A673 (cell line): ENCODE results near the gene SPDYE5. TPM values are rescaled to one million over a fixed set of nuclear protein-coding genes. Genes with fewer than 3 reads are reported as not detected.
"Not testable (repeated sequence)": the region's sequence is repeated elsewhere in the genome, so short reads cannot be mapped to it uniquely, and the experiment has no call there.

ENCODE experiments used
- BruUV-seq: library from RNA; stranded (reverse); fragments of 400-500 nt; replicated peaks from 2 replicates; lab custom pipeline; 2021; lab: Mats Ljungman, UMichigan
- CTCF ChIA-PET: fragments of 300-600 bp; sonication (Branson Sonifier 250); formaldehyde crosslinking; loops from one replicate; lab custom pipeline; 2022; ENCODE audit warnings: antibody characterized with exemption; lab: Charles Lee
- POLR2A ChIA-PET: fragments of 300-600 bp; sonication (Branson Sonifier 250); formaldehyde crosslinking; loops from one replicate; lab custom pipeline; 2022; ENCODE audit warnings: antibody characterized with exemption; ENCODE audit not compliant: low non-redundant PET; lab: Charles Lee
- DNase-seq: peaks from one replicate; pipeline ENCODE4 v3.0.0-alpha.2; 2015; ENCODE audit warnings: low spot score
- H3K27ac ChIP-seq: fragments of 200-600 bp; sonication (generic); 2 replicates; pipeline ENCODE4 v1.5.1; 2016; ENCODE audit warnings: mixed run types, low read depth, mild to moderate bottlenecking, mixed read lengths, antibody characterized with exemption, low read length; ENCODE audit not compliant: poor library complexity, severe bottlenecking
- H3K27me3 ChIP-seq: fragments of 200-600 bp; sonication (generic); replicated peaks from 2 replicates; pipeline ENCODE4 v1.6.1; 2017; ENCODE audit warnings: mixed run types, low read depth, mild to moderate bottlenecking, mixed read lengths, antibody characterized with exemption, low read length; ENCODE audit not compliant: insufficient read depth, poor library complexity
- H3K36me3 ChIP-seq: fragments of 200-600 bp; sonication (generic); 2 replicates; pipeline ENCODE4 v1.6.1; 2016; ENCODE audit warnings: mixed run types, mild to moderate bottlenecking, mixed read lengths, antibody characterized with exemption, low read length; ENCODE audit not compliant: insufficient read depth, poor library complexity, severe bottlenecking
- H3K4me1 ChIP-seq: fragments of 200-600 bp; sonication (generic); 2 replicates; pipeline ENCODE4 v1.6.1; 2017; ENCODE audit warnings: mixed run types, mild to moderate bottlenecking, mixed read lengths, antibody characterized with exemption, low read length; ENCODE audit not compliant: insufficient read depth, poor library complexity, severe bottlenecking
- H3K4me3 ChIP-seq: fragments of 200-600 bp; sonication (generic); 2 replicates; pipeline ENCODE4 v1.5.1; 2016; ENCODE audit warnings: low read depth, mixed run types, mild to moderate bottlenecking, mixed read lengths, low read length; ENCODE audit not compliant: poor library complexity, severe bottlenecking
- H3K9me3 ChIP-seq: fragments of 200-600 bp; sonication (generic); 2 replicates; pipeline ENCODE4 v1.6.1; 2016; ENCODE audit warnings: mixed run types, low read depth, mild to moderate bottlenecking, mixed read lengths, antibody characterized with exemption, low read length; ENCODE audit not compliant: poor library complexity, severe bottlenecking
- EZH2 ChIP-seq: fragments of 200-600 bp; sonication (generic); IDR thresholded peaks from 2 replicates; pipeline ENCODE4 v1.6.1; 2017; ENCODE audit warnings: borderline replicate concordance, low read depth, mild to moderate bottlenecking, mixed read lengths, antibody characterized with exemption, low read length; ENCODE audit not compliant: poor library complexity, severe bottlenecking
- intact Hi-C: fragments of 100-400 bp; cut with micrococcal nuclease; formaldehyde crosslinking; loops from one replicate; pipeline ENCODE4 v1.10.0; 2022; ENCODE audit not compliant: unreplicated experiment
- total RNA-seq: library from RNA; stranded (reverse); gene quantifications from 2 replicates; pipeline ENCODE4 v1.2.3, GENCODE V29; 2021
- TF ChIP-seq, protein P1 (sequence below): fragments of 300-800, 200-600 bp; sonication (generic); conservative IDR thresholded peaks from 2 replicates; pipeline ENCODE4 v1.5.1; 2017; ENCODE audit warnings: low read depth, mild to moderate bottlenecking, antibody characterized with exemption, low read length, moderate library complexity, mixed read lengths

The SPDYE5 gene
- total RNA-seq, 1 experiment from 2014 or later = not detected

DNA sequence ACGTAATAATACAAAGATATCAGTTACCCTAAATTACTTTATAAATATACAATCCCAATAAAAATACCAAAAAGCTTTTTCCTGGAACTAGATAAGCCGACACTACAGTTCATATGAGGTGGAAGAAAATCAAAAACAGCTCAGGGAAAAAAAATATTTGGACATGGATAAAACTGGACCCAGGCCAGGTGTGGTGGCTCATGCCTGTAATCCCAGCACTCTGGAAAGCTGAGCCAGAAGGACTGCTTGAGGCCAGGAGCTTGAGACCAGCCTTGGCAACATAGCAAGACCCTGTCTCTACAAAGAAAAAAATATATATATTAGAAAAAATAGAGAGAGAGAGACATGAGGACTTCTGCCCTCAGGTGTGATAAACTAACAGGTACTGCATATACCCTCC, 26.7 kb downstream of the SPDYE5 start:
- intact Hi-C loops, H3K27ac ChIP-seq, H3K4me3 ChIP-seq, DNase-seq, POLR2A ChIA-PET, H3K9me3 ChIP-seq, H3K27me3 ChIP-seq, BruUV-seq, H3K4me1 ChIP-seq, CTCF ChIA-PET: not testable (repeated sequence)
- H3K36me3 ChIP-seq = peaks cover 21% of the 10 kb centered on the region

DNA sequence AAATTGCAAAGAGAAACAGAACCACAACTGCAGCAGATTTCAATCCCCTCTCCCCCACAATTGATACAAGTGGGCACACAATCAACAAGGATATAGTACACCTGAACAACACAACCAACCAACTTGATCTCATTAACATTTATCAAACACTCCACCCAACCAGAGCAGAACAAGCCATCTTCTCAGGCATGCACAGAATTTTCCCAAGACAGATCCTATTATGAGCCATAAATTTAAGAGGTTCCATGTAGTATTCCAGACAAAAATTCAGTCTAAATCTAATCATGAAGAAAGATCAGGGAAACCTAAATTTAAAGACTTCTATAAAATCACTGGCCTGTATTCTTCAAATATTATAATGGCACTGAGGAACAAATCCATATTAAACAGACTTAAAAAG, 29.6 kb downstream of the SPDYE5 start:
- DNase-seq, CTCF ChIA-PET, H3K27me3 ChIP-seq, intact Hi-C loops, H3K4me3 ChIP-seq, BruUV-seq, POLR2A ChIA-PET, H3K4me1 ChIP-seq, H3K9me3 ChIP-seq, H3K27ac ChIP-seq: not testable (repeated sequence)
- peaks cover 27% of the 10 kb centered on the region for H3K36me3 ChIP-seq

DNA sequence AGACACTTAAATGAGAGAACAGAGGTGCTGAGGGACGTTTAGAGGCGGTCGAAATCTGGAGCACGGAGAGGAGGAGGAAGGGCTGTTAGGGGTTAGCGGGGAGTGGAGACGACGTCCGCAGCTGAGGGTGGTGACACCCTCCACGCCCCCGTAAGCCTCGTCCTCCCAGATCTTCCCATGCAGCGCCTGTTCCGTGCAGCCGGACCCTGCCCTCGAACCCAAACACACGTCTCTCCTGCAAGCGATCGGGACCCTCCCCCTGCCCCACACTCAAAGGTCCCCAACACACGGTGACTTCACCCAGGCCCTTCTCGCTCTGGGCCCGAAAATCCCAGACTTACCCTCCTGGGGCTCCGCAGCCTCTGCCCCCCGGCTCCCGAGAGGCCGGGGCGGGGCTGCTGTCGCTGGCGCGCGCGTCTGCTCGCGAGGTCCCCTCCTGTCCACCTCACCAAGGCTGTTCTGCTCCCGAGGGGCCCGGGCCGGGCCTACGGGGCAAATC, 35.2 kb downstream of the SPDYE5 start:
- peaks cover 21% of the 10 kb centered on the region for H3K36me3 ChIP-seq
- DNase-seq, H3K27me3 ChIP-seq, BruUV-seq, CTCF ChIA-PET, H3K9me3 ChIP-seq, intact Hi-C loops, POLR2A ChIA-PET, H3K4me1 ChIP-seq: not testable (repeated sequence)
- H3K27ac ChIP-seq = peak overlapping the region; percentile 84
- H3K4me3 ChIP-seq = peak overlapping the region; percentile 94

DNA sequence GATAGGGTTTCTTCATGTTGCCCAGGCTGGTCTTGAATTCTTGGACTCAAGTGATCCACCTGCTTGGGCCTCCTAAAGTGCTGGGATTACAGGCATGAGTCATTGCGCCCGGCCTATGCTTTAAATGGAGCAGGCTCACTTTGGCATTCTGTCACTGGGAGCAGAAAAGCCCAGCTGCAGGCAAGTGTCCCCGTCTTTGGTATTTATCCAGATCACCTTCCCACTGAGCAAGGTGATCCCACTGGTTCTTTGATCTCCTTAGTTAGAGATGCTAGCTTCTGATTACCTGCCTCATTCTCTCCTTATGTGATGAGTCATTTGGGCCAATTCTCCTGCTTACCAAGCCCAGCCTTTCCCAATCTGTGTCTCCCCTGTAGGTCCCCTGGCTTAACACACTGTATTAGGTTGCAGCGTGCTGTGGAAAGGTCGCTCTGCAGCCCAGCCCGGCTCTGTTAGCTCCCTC, 39.3 kb downstream of the SPDYE5 start:
- no peak for TF ChIP-seq EZH2
- TF ChIP-seq, protein P1, sequence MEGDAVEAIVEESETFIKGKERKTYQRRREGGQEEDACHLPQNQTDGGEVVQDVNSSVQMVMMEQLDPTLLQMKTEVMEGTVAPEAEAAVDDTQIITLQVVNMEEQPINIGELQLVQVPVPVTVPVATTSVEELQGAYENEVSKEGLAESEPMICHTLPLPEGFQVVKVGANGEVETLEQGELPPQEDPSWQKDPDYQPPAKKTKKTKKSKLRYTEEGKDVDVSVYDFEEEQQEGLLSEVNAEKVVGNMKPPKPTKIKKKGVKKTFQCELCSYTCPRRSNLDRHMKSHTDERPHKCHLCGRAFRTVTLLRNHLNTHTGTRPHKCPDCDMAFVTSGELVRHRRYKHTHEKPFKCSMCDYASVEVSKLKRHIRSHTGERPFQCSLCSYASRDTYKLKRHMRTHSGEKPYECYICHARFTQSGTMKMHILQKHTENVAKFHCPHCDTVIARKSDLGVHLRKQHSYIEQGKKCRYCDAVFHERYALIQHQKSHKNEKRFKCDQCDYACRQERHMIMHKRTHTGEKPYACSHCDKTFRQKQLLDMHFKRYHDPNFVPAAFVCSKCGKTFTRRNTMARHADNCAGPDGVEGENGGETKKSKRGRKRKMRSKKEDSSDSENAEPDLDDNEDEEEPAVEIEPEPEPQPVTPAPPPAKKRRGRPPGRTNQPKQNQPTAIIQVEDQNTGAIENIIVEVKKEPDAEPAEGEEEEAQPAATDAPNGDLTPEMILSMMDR = no peak
- no peak overlapping the region for H3K4me3 ChIP-seq
- peak; percentile 14 for DNase-seq
- intact Hi-C loops = no loop called here
- ChIA-PET POLR2A (no interaction called here), CTCF (no interaction called here)
- no peak overlapping the region for H3K27ac ChIP-seq
- no peaks in the 10 kb centered on the region for H3K36me3 ChIP-seq
- no peaks in the 10 kb centered on the region for H3K27me3 ChIP-seq
- H3K4me1 ChIP-seq = no peaks in the 10 kb centered on the region
- BruUV-seq = no TSS peak
- no peaks in the 10 kb centered on the region for H3K9me3 ChIP-seq
